Measurements from ENCODE around the gene APOO. TPM values are rescaled to one million over a fixed set of nuclear protein-coding genes. Genes with fewer than 3 reads are reported as not detected.
A peak's percentile ranks its signal among the peaks of the same experiment; 100 is the strongest.

Gene APOO
- total and polyA plus RNA-seq, 11 donors: 41.0 to 113 (median 92.2) TPM

DNA sequence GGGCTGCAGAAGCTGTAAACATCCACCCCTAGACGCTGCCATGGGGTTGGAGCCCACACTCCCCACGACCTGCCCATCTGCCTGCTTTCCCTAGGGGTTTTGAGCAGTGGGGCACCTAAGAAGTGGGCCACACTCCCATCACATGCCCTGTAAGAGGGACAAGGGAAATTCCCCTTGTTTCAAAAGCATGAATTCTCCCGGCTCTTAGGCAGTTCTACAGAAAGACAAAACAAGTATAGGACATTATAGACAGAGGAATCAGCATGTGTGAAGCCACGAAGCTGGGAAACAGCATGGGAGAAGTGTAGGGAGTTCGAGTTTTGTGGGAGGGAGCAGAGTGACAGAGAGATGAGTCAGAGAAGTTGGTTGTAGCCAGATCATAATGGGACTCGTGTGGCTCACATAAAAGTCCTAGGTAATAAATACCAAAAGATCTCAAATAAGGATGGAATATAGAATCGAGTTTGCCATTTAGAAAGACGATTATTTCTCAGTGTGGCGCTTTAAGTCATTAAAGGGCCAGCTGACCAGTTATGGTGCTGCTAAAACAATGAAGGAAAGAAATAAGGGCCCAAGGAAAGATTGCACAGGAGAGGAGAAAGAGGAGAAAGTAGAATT lies 23.9 kb downstream of the APOO start:
- H3K4me3 ChIP-seq: no peak overlapping the region
- H3K27ac ChIP-seq: peak overlapping the region in 1 of 12 donors; percentile 16
- H3K36me3 ChIP-seq: no peaks in the 10 kb centered on the region
- no peaks in the 10 kb centered on the region for H3K27me3 ChIP-seq
- WGBS, 4 donors: 57 to 72% (median 65%) methylated on average over 9 of the region's 9 CpGs
- ATAC-seq (peak in 2 of 4 donors; percentile 54 to 64), DNase-seq (no peak)
- intact Hi-C loops (cut with DNase I): loop anchor here in 1 of 10 donors (5.0 kb wide), 1 partner anchor 67 kb away; no protein-coding TSS in a partner anchor
- no peaks in the 10 kb centered on the region for H3K9me3 ChIP-seq
- H3K4me1 ChIP-seq: peaks cover 0 to 10% (median 0%) of the 10 kb centered on the region in 12 donors
- TF ChIP-seq, protein P1, sequence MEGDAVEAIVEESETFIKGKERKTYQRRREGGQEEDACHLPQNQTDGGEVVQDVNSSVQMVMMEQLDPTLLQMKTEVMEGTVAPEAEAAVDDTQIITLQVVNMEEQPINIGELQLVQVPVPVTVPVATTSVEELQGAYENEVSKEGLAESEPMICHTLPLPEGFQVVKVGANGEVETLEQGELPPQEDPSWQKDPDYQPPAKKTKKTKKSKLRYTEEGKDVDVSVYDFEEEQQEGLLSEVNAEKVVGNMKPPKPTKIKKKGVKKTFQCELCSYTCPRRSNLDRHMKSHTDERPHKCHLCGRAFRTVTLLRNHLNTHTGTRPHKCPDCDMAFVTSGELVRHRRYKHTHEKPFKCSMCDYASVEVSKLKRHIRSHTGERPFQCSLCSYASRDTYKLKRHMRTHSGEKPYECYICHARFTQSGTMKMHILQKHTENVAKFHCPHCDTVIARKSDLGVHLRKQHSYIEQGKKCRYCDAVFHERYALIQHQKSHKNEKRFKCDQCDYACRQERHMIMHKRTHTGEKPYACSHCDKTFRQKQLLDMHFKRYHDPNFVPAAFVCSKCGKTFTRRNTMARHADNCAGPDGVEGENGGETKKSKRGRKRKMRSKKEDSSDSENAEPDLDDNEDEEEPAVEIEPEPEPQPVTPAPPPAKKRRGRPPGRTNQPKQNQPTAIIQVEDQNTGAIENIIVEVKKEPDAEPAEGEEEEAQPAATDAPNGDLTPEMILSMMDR (IDR thresholded peaks at IDR 0.05): no peak
- TF ChIP-seq POLR2A (IDR thresholded peaks at IDR 0.05): no peak

DNA sequence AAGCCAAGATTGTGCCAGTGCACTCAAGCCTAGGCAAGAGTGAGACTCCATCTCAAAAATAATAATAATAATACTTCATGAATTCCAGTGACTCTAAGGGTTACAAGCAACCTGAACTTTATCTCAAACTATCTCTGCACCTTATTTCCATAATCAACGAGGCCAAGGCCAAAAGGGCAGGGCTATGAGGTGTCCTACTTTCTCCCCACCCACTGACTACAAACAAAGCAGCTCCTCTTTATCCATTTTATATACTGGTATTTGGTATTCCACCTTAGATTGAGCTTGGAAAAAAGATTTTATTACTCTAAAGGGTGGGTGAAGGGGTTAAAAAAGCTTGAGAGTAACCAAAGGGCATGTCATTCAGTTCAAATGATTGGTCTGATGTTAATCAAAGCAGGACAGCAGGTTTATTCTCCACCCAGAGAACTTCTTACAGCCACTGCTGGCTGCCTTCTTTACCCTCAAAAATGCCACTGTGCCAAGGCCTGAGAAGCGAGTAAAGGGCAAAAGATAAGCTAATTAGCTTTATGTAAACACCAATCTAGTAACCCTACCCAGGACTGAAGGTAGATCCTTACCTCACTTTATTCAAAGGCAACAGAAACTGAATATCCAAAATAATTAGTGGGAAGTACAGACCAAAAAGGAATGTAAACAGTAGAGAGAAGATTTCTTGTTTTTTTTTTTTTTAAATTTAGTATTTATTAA lies 28.2 kb downstream of the APOO start:
- Histone ChIP-seq H3K27ac (no peak overlapping the region), H3K27me3 (no peaks in the 10 kb centered on the region), H3K36me3 (peaks cover 0 to 7% (median 0%) of the 10 kb centered on the region in 9 donors), H3K9me3 (no peaks in the 10 kb centered on the region), H3K4me3 (no peak overlapping the region), H3K4me1 (peaks cover 0 to 10% (median 0%) of the 10 kb centered on the region in 12 donors)
- intact Hi-C loops (cut with DNase I): loop anchor here in 1 of 10 donors (5.0 kb wide), 1 partner anchor 62 kb away; no protein-coding TSS in a partner anchor
- ATAC-seq (no peak), DNase-seq (no peak)
- WGBS, 4 donors: 31 to 57% (median 45%) methylated on average over 2 of the region's 2 CpGs
- TF ChIP-seq, protein P1 (IDR thresholded peaks at IDR 0.05): no peak
- no peak for TF ChIP-seq POLR2A (IDR thresholded peaks at IDR 0.05)

- Histone ChIP-seq H3K36me3 (peaks cover 0 to 7% (median 0%) of the 10 kb centered on the region in 9 donors), H3K27me3 (peaks cover 0 to 8% (median 0%) of the 10 kb centered on the region in 9 donors), H3K4me1 (peaks cover 0 to 4% (median 0%) of the 10 kb centered on the region in 12 donors), H3K9me3 (no peaks in the 10 kb centered on the region), H3K4me3 (peak overlapping the region in 1 of 12 donors; percentile 8), H3K27ac (peak overlapping the region in 1 of 12 donors; percentile 82)
- TF ChIP-seq, protein P1 (IDR thresholded peaks at IDR 0.05): no peak
- no peak for TF ChIP-seq POLR2A (IDR thresholded peaks at IDR 0.05)
- no peak for DNase-seq
- peak in 3 of 4 donors; percentile 26 to 52 (median 39) for ATAC-seq
- intact Hi-C loops (cut with DNase I): no loop called here
- 73 to 86% (median 80%) methylated on average over 4 of the region's 4 CpGs for WGBS, 4 donors
Measured at GRCh38 chrX:23871905-23872546, 35.7 kb downstream of the APOO start.

DNA sequence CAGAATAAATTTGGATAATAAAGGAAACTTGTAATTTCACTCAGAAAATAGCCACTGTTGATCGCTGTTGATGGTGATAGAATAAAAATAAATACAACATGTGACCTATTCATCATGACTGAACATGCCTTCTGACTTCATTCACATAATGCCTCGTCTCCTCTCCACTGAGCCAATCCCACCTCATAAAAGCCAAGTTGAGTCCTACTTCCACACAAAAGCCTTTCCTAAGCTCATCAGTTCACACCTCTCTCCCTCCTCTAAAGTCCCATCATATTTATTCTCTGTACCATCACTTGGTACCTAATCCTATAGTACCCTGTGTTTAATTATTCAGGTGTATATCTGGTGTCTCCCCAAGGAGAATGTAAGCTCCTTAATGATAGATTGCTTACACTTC lies 37.7 kb downstream of the APOO start:
- no peak for DNase-seq
- no peak for ATAC-seq
- Histone ChIP-seq H3K36me3 (peaks cover 0 to 10% (median 0%) of the 10 kb centered on the region in 9 donors), H3K27me3 (peaks cover 0 to 8% (median 0%) of the 10 kb centered on the region in 9 donors), H3K9me3 (no peaks in the 10 kb centered on the region), H3K27ac (no peak overlapping the region), H3K4me3 (no peak overlapping the region), H3K4me1 (peaks cover 0 to 4% (median 0%) of the 10 kb centered on the region in 12 donors)
- TF ChIP-seq, protein P1 (IDR thresholded peaks at IDR 0.05): no peak
- no peak for TF ChIP-seq POLR2A (IDR thresholded peaks at IDR 0.05)
- WGBS, 4 donors: 70 to 82% (median 73%) methylated on average over 2 of the region's 2 CpGs
- intact Hi-C loops (cut with DNase I): no loop called here
